Suprapubic skin (tissue), 3 donors: ENCODE results near the gene PAX7.

Source experiments
- EP300 ChIP-seq: sonication (generic); formaldehyde crosslinking; IDR thresholded peaks from one replicate; pipeline ENCODE4 v1.6.1; 2017; ENCODE audit warnings: antibody characterized with exemption
- POLR2A ChIP-seq, 2 donors: fragments of 450-650 bp; IDR thresholded peaks; one replicate each; pipeline ENCODE4 v1.6.1; 2017; ENCODE audit warnings: antibody characterized with exemption in 2 of 2, mild to moderate bottlenecking in 2 of 2, moderate library complexity in 2 of 2
- TF ChIP-seq, protein P1 (sequence below), 2 donors: fragments of 200-600 bp in 1 of 2; fragments of 450-650 bp in 1 of 2; sonication (generic) in 1 of 2; IDR thresholded peaks; one replicate each; pipeline ENCODE4 v1.5.1; 2016 to 2019; ENCODE audit warnings: antibody characterized with exemption in 2 of 2, mild to moderate bottlenecking in 1 of 2, moderate library complexity in 1 of 2

DNA sequence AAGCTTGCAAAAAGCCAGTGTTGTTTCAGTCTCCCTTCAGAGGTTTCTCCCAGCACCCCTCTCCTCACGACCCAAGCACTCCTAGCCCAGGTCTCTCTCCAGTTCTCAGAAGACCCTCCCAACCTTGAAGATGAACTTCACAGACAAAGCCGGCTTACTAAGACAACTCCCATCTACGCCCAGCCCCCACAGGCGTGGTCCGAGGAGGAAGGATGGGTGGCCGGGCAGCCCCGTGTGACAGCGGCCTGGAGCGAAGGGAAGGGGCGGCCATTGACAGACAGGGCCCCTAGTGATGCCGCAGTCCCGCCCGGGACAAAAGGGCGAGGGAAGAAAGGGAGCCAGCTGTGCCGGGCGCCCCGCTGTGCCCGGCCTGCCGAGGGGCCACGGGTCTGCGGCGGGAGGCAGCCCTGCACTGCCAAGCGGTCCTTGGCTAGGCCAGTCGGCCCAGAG, 6.9 kb downstream of the PAX7 start:
- TF ChIP-seq, protein P1, sequence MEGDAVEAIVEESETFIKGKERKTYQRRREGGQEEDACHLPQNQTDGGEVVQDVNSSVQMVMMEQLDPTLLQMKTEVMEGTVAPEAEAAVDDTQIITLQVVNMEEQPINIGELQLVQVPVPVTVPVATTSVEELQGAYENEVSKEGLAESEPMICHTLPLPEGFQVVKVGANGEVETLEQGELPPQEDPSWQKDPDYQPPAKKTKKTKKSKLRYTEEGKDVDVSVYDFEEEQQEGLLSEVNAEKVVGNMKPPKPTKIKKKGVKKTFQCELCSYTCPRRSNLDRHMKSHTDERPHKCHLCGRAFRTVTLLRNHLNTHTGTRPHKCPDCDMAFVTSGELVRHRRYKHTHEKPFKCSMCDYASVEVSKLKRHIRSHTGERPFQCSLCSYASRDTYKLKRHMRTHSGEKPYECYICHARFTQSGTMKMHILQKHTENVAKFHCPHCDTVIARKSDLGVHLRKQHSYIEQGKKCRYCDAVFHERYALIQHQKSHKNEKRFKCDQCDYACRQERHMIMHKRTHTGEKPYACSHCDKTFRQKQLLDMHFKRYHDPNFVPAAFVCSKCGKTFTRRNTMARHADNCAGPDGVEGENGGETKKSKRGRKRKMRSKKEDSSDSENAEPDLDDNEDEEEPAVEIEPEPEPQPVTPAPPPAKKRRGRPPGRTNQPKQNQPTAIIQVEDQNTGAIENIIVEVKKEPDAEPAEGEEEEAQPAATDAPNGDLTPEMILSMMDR (IDR thresholded peaks at IDR 0.05) = no peak
- TF ChIP-seq POLR2A (IDR thresholded peaks at IDR 0.05) (no peak), EP300 (no peak)
